HepG2 (cell line): ENCODE results near the gene RAB27B. TPM values are rescaled to one million over a fixed set of nuclear protein-coding genes. Genes with fewer than 3 reads are reported as not detected.

Source experiments
- ATAC-seq: fragments of 200-7000 bp; cut with Tn5 transposase; 3 replicates; pipeline ENCODE4 v1.9.1; 2020; ENCODE audit warnings: mild to moderate bottlenecking, moderate library complexity
- BruUV-seq: library from RNA; stranded (reverse); fragments of 400-500 nt; replicated peaks from 2 replicates; lab custom pipeline; 2021; lab: Mats Ljungman, UMichigan
- CTCF ChIA-PET: fragments of 300-600 bp; formaldehyde crosslinking; extraction: SDS; loops from one replicate; lab custom pipeline; 2021; ENCODE audit warnings: low total read pairs, inconsistent platforms, low intra/inter-chr PET ratio; lab: Yijun Ruan, JAX
- POLR2A ChIA-PET: fragments of 350-600 bp; sonication (Branson Sonifier 250); formaldehyde crosslinking; loops from one replicate; lab custom pipeline; 2020; ENCODE audit warnings: antibody characterized with exemption, inconsistent platforms; lab: Yijun Ruan, JAX
- DNase-seq: peaks from one replicate; pipeline ENCODE4 v3.0.0-alpha.2; 2015; ENCODE audit warnings: low spot score
- FAIRE-seq: peaks from 3 replicates; lab custom pipeline; 2011; peaks lifted over from hg19 to GRCh38; lab: Jason Lieb, UNC
- H2AFZ ChIP-seq: one replicate; pipeline ENCODE4 v1.6.1; 2011; ENCODE audit warnings: low read length, inconsistent platforms
- H3K27ac ChIP-seq: fragments of 300-600 bp; 3 replicates; pipeline ENCODE4 v1.8.0; 2011; ENCODE audit warnings: mixed run types, mild to moderate bottlenecking, mixed read lengths, low read length, inconsistent platforms; ENCODE audit not compliant: insufficient read depth; ENCODE audit errors: extremely low read length
- H3K27me3 ChIP-seq, 2 experiments: fragments of 200-600 bp in 1 of 2; 2 replicates in 1 of 2; 3 replicates in 1 of 2; pipeline versions ENCODE4 v1.6.0 to v1.8.0; 2011; ENCODE audit warnings: low read length in 2 of 2, mild to moderate bottlenecking in 2 of 2, moderate library complexity in 2 of 2, inconsistent platforms in 1 of 2; ENCODE audit not compliant: insufficient read depth in 2 of 2, control insufficient read depth in 1 of 2
- H3K36me3 ChIP-seq, 2 experiments: fragments of 200-600 bp in 1 of 2; replicated peaks in 1 of 2; 2 replicates in 1 of 2; 3 replicates in 1 of 2; pipeline versions ENCODE4 v1.5.1 to v1.8.0; 2011; ENCODE audit warnings: low read length in 2 of 2, inconsistent platforms in 1 of 2; ENCODE audit not compliant: insufficient read depth in 2 of 2, control insufficient read depth in 1 of 2
- H3K4me1 ChIP-seq: 2 replicates; pipeline ENCODE4 v1.5.1; 2012; ENCODE audit warnings: low read length, inconsistent platforms; ENCODE audit not compliant: insufficient read depth
- H3K4me2 ChIP-seq: 2 replicates; pipeline ENCODE4 v1.6.0; 2011; ENCODE audit warnings: low read depth, low read length, inconsistent platforms
- H3K4me3 ChIP-seq, 3 experiments: fragments of 200-600 bp in 1 of 3; sonication (generic), shearing (Covaris generic) in 1 of 3; replicated peaks in 1 of 3; 2 replicates each; pipeline ENCODE4 v1.5.1; 2011 to 2016; ENCODE audit warnings: low read length in 3 of 3, inconsistent platforms in 2 of 3, low read depth in 2 of 3, mild to moderate bottlenecking in 2 of 3, control low read depth in 1 of 3, mixed read lengths in 1 of 3; ENCODE audit not compliant: insufficient read depth in 1 of 3
- H3K79me2 ChIP-seq: one replicate; pipeline ENCODE4 v1.6.1; 2011; ENCODE audit warnings: low read length, inconsistent platforms; ENCODE audit not compliant: insufficient read depth
- H3K9ac ChIP-seq: 2 replicates; pipeline ENCODE4 v1.6.0; 2011; ENCODE audit warnings: mild to moderate bottlenecking, low read depth, low read length, inconsistent platforms; ENCODE audit not compliant: insufficient read depth
- H3K9me3 ChIP-seq: 2 replicates; pipeline ENCODE4 v1.5.1; 2012; ENCODE audit warnings: mild to moderate bottlenecking, low read length
- H4K20me1 ChIP-seq: 2 replicates; pipeline ENCODE4 v1.6.0; 2011; ENCODE audit warnings: inconsistent platforms, mild to moderate bottlenecking, low read length, moderate library complexity; ENCODE audit not compliant: insufficient read depth
- BRCA1 ChIP-seq: sonication (generic); formaldehyde crosslinking; IDR thresholded peaks from 2 replicates; pipeline ENCODE4 v1.4.0; 2020; ENCODE audit warnings: missing genetic modification reagents
- BRF2 ChIP-seq: sonication (generic); formaldehyde crosslinking; IDR thresholded peaks from 2 replicates; pipeline ENCODE4 v1.8.1; 2022; ENCODE audit warnings: mild to moderate bottlenecking, missing genetic modification reagents
- CCAR2 ChIP-seq: fragments of 200-400 bp; formaldehyde crosslinking; optimal IDR thresholded peaks from 2 replicates; pipeline ENCODE3; 2018; ENCODE audit warnings: low read depth, mild to moderate bottlenecking, low read length, moderate library complexity
- HNRNPUL1 ChIP-seq: fragments of 200-400 bp; formaldehyde crosslinking; IDR thresholded peaks from 2 replicates; pipeline ENCODE4 v1.6.1; 2017; ENCODE audit warnings: low read depth, mild to moderate bottlenecking, low read length, moderate library complexity
- HOMEZ ChIP-seq: IDR thresholded peaks from 2 replicates; pipeline ENCODE4 v1.6.1; 2016; ENCODE audit warnings: low read depth
- ISL2 ChIP-seq: sonication (generic); formaldehyde crosslinking; IDR thresholded peaks from 2 replicates; pipeline ENCODE4 v1.5.0; 2020; ENCODE audit warnings: missing genetic modification reagents
- NAIF1 ChIP-seq: sonication (generic); formaldehyde crosslinking; IDR thresholded peaks from 2 replicates; pipeline ENCODE4 v1.5.0; 2020; ENCODE audit warnings: mild to moderate bottlenecking, missing genetic modification reagents, borderline replicate concordance
- ZMAT5 ChIP-seq: sonication (generic); formaldehyde crosslinking; IDR thresholded peaks from 2 replicates; pipeline ENCODE4 v1.5.0; 2020; ENCODE audit warnings: mild to moderate bottlenecking, low read depth, missing genetic modification reagents, borderline replicate concordance
- ZNF337 ChIP-seq: sonication (generic); formaldehyde crosslinking; IDR thresholded peaks from 2 replicates; pipeline ENCODE4 v1.5.1; 2020; ENCODE audit warnings: missing genetic modification reagents, low read depth, mild to moderate bottlenecking, borderline replicate concordance
- WGBS: methylation state at CpG from one replicate; pipeline ENCODE4 v1.1.6; 2017; ENCODE audit warnings: low lambda C conversion rate; 5-methylcytosine and 5-hydroxymethylcytosine counted together
- in situ Hi-C: cut with HindIII; loops from 2 replicates; pipeline ENCODE4 v1.10.0; 2017; ENCODE audit warnings: low pct_unique_long_range_greater_than_20kb; ENCODE audit not compliant: extremely low pct_ligation_motif_present
- intact Hi-C: fragments of 100-400 bp; cut with micrococcal nuclease; formaldehyde crosslinking; loops from one replicate; pipeline ENCODE4 v1.10.0; 2022; ENCODE audit not compliant: unreplicated experiment
- polyA plus RNA-seq, 8 experiments: library from polyadenylated mRNA; depleted of rRNA in 3 of 8; stranded (reverse) in 7 of 8; unstranded in 1 of 8; fragments of >200 nt; fragmentation: Illumina TruSeq in 4 of 8; extraction: Trizol in 4 of 8; gene quantifications; 2 replicates each; pipeline versions ENCODE4 v1.2.1 to v1.2.3, GENCODE V29; 2011 to 2016; ENCODE audit warnings: low read depth in 4 of 8, missing spikeins in 1 of 8, mixed read lengths in 1 of 8; ENCODE audit not compliant: insufficient read depth in 1 of 8
- total RNA-seq, 5 experiments: library from RNA; depleted of rRNA; stranded (reverse); fragments of >200 nt; fragmentation: Illumina TruSeq; extraction: Trizol; gene quantifications; 2 replicates each; pipeline ENCODE4 v1.2.3, GENCODE V29; 2016; ENCODE audit warnings: low read depth in 1 of 5

RAB27B gene
- total and polyA plus RNA-seq, 2 of the 13 experiments (the other 11 are each of a cell fraction or from before 2014, with no cell fraction given), result not detected

- POLR2A ChIA-PET, result no interaction called here
- DNase-seq (no peak), ATAC-seq (no peak), FAIRE-seq (no peak)
- Histone ChIP-seq H3K36me3 (no peaks in the 10 kb centered on the region), H3K4me2 (no peak overlapping the region), H3K27me3 (peaks cover 0 to 14% of the 10 kb centered on the region in 2 experiments; a peak in 2 of 5 replicates), H3K9me3 (no peaks in the 10 kb centered on the region), H3K79me2 (no peaks in the 10 kb centered on the region), H4K20me1 (no peaks in the 10 kb centered on the region), H3K9ac (no peak overlapping the region), H3K27ac (no peak overlapping the region), H3K4me3 (no peak overlapping the region), H3K4me1 (no peaks in the 10 kb centered on the region), H2AFZ (no peak overlapping the region)
- in situ Hi-C loops, result no loop called here
- intact Hi-C loops, result no loop called here
- TF ChIP-seq HNRNPUL1 (no peak), CCAR2 (no peak), ISL2 (CRISPR knock-in tag) (no peak), ZNF337 (CRISPR knock-in tag) (no peak), BRF2 (CRISPR knock-in tag) (no peak), BRCA1 (CRISPR knock-in tag) (no peak), HOMEZ (CRISPR knock-in tag) (no peak), NAIF1 (no peak), ZMAT5 (CRISPR knock-in tag) (no peak)
- no TSS peak for BruUV-seq
- WGBS, result 18% methylated on average over 6 of the region's 6 CpGs
- CTCF ChIA-PET, result no interaction called here
Observed at GRCh38 chr18:54883816-54884604, 55.7 kb downstream of the RAB27B start.
